Measurements from ENCODE around the gene ZNF423.
A peak's percentile ranks its signal among the peaks of the same experiment; 100 is the strongest.

Gene ZNF423

DNA sequence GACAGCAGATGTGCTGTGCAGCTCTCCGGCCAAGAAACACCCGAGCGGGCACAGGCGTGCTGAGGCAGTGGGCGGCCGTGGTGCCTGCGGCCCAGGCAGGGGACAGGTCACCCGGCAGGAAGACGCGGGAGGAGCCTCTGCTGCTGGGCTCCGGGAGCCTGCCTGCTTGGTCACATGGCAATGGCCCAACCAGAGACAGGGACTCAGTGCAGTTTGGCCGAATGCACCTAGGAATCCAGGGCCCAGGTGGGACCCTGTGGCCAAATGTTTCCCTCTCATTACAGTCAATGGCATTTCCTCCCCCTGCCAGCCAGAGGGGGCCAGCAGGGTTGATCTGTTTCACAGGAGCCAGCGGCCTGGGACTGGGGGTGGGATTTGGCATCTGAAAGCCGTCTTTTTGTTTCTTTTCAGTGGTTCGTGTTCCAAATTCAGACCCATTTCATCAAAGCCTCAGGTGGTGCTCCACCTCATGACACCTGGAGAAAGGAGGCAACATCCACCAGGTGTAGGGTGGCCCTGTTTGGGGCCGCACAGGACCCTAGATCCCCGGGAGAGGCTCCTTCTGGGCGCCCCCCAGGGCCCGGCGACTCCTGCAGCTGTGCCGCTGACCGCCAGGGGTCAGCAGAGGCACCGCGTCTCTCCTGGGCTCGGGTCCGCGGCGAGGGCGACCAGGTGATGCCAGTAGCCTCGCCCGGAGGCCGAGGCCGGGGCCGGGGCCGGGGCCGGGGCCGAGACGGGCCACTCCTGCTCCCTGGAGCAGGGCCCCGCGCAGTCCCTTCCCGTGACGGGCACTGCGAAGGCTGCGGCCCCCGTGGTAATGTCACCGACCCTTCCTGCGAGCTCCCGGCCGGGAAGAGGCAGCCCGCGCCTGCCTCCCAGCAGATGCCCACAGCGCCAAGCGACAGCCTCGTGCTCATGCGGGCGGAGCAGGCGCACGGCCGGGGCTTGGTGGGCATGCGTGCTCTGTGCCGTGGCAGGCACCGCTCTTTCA lies 363.8 kb downstream of the ZNF423 start:
- DNase-seq (ENCODE audit: low spot score) = peak; percentile 79

DNA sequence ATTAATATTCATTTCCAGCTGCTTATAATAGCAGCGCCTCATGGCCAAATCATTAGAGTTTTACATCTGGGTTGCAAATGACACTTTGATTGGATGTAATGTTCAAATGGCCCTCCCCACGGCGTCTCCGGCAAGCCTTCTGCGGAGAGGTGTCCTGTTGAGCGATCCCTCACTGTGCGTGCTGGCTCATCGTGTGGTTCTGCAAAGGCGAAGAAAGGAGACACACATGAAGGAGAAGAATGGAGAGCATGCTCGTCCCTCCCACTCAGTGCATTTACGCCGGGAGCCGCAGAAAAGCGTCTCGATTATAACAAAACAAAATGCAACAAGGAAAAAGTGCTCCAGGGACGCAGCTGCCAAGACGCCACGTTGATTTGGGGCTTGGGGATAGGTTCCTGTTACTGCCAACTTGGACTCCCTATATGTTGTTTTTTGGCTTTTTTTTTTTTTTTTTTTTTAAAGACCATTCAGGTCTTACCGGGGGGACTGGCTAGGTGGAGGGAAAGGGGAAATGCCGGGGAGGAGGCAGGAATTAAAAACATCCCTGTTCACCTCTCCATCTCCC lies 364.7 kb downstream of the ZNF423 start:
- no peak for DNase-seq (ENCODE audit: low spot score)

DNA sequence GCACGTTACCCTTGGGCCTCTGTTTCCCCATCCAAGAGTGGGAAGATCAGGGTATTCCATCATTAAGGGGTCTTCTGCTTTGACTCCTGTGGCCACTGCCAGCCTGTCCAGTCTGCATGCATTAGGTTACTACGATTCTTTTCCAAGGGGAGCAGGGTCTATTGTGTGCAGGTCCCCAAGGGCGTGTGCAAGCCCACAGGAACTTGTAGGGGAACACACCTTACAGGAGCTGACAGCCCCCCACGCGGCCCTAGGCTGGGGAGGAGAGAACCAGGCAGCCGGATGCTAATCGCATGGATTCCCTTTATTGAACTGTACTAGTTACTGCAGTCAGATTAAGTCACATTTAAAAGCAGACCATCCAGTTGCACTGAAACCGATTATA lies 365.6 kb downstream of the ZNF423 start:
- no peak for DNase-seq (ENCODE audit: low spot score)

DNA sequence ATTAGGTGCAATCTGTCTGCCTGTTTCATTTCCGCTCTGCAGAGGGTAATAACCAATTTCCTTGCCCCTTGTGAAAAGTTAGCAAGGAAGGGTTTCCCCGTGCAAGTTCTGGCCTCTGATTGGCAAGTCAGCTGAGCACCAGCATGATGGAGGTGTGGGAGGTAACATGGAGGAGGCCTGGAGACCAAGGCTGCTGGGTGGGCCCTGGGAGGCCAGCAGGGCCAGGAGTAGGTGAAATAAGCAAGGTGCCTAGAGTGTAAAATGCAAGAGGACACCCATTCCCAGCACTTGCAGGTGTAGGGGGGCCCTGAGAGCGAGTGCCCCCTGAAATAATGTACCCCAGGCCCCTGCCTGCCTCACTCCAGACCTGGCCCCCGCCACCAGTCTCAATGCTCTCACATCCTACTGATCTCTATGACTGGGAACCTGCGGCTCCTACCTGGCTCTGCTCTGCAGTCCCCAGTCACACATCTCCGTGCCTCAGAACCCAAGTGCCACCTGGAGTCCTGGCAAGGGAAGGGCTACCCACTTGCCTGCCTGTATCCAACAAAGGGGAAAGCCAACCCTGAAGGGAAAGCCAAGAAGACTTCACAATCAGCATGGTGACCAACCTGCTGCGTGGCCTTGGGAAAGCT lies 366.1 kb downstream of the ZNF423 start:
- no peak for DNase-seq (ENCODE audit: low spot score)

DNA sequence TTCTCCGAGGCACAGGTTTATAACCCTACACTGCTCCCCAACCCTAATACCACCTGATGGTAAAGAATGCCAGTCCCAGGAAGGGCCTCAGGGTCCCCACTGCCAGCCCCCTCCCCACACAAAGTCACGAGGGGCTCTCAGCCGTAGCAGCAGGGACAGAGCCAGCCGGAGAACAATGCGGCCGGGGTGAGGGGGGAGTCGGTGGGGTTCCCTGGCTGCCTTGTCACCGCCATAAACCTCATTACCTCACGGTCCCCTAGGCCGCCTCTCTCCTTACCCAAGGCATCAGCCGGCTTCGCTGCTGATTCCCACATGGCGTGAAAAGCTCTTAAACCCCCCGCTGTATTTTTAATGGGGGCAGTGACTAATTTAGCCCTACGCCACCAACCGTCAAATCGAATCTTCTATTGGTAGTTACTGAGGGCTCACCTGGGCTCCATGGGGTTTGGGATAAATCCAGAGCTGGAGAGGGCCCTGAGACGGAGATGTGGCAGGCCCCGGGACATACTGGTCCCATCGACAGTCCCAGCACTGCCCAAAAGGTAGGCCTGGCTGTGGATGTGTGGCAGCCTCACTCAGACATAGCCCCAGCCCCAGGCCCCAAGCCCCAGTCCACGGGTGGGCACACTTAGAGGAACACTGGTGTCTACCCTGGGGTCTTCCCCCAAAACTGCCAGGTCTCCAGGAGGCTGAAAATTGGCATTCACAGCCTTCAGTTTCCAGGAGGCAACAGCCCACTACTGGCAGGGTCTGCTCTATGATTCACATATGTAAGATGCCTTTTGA lies 367.0 kb downstream of the ZNF423 start:
- DNase-seq (ENCODE audit: low spot score) = no peak

DNA sequence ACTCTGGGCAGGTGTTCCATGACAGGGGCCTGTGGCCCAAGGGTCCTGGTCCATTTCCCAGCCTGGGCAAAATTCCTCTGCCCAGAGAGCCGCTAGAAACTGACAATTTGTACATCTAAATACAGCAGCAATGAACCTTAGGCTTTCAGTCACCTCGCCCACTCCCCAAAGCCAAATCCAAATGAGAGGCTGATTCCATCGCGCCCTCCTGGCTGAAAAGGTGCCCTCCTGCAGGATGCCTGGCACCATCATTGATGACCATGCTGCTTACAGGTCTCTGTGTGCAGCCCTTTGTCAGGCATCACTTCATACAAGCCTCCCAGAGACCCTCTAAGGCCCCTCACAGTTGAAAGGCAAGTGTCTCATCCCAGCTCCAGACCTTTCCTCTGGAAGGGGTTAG lies 367.6 kb downstream of the ZNF423 start:
- DNase-seq (ENCODE audit: low spot score) = no peak

DNA sequence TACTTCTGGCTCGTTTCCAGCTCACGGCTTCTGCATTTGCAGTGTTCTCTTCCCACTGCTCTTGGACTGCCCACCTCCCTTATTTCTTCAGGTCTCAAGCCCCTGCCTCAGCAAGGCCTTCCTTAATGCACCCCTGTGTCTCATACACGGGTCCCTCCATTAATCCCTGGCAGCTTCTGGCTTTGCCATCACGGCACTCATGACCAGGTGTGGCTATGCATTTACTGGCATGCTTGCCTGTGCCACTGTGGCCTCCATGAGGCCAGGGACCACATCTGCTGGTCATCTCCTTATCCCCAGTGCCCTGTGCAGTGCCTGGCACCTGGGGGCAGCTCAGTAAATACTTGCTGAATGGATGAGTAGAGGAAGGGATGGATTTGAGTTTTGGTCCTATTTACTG lies 368.2 kb downstream of the ZNF423 start:
- DNase-seq (ENCODE audit: low spot score) = no peak

DNA sequence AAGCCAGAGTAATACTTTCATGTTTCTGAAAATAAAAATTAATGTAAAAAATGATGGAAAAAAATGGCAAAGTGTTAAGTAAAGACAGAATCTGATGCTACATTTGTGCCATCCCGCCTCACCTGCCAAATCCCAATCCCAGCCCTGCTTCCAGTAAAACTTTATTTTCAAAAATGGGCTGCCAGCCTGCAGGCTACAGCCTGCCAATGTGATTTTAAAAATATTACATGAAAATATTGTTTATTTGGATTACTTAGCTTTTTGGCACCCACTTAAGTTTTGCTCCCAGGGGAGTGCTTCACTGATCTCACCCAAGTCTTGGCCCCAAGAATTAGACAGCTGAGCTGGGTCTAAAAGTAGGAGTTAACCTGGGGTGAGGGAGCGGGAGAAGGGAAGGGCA lies 369.5 kb downstream of the ZNF423 start:
- no peak for DNase-seq (ENCODE audit: low spot score)

DNA sequence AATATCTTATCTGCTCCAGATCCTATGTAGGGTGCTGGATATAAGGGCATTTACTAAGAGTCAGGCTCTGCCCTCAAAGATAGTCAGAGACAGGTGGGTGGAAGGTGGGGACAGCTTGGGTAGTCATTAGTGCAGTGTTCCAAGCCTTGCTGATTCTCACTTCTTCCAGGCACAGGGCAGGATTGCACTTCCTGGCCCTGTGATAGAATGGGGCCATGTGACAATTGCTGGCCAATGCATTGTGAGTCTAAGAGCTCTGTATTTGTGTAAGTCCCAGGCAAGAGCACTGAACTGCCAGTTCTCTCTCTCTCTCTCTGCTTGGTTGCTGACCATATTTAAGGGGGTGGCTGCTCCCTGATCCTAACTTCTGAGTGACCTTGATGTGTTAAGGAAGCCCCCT lies 370.2 kb downstream of the ZNF423 start:
- no peak for DNase-seq (ENCODE audit: low spot score)

DNA sequence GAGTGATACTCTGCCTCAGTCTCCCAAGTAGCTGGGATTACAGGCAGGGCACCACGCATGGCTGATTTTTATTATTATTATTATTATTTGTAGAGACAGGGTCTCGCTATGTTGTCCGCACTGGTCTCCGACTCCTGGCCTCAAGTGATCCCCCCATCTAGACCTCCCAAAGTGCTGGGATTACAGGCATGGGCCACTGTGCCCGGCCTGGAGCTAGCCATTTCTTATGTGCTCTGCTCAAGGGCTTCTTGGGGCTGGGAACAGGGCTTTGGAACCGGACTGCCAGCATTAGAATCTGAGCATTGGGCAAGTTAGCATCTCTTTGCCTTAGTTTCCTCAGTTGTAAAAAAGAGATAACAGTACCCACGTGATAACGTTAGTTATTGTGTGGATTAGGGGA lies 371.0 kb downstream of the ZNF423 start:
- DNase-seq (ENCODE audit: low spot score) = no peak

DNA sequence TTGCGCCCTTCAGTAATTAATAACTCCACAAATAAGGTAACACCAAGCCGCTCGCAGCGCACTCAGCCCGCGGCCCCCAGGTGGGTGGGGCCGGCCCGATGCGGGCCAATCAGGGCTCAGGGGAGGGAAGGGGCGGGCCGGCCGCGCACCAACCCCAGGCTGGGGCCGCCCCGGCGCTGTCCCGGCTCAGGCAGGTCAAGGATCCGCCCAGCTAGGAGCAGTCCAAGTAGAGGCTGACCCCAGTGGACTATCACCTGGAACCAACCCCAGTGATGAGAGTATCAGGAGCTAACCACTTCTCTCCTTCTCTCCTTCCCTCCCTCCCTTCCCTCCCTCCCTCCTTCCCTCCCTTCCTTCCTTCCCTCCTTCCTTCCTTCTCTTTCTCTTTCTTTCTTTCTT lies 371.5 kb downstream of the ZNF423 start:
- DNase-seq (ENCODE audit: low spot score) = peak; percentile 77

DNA sequence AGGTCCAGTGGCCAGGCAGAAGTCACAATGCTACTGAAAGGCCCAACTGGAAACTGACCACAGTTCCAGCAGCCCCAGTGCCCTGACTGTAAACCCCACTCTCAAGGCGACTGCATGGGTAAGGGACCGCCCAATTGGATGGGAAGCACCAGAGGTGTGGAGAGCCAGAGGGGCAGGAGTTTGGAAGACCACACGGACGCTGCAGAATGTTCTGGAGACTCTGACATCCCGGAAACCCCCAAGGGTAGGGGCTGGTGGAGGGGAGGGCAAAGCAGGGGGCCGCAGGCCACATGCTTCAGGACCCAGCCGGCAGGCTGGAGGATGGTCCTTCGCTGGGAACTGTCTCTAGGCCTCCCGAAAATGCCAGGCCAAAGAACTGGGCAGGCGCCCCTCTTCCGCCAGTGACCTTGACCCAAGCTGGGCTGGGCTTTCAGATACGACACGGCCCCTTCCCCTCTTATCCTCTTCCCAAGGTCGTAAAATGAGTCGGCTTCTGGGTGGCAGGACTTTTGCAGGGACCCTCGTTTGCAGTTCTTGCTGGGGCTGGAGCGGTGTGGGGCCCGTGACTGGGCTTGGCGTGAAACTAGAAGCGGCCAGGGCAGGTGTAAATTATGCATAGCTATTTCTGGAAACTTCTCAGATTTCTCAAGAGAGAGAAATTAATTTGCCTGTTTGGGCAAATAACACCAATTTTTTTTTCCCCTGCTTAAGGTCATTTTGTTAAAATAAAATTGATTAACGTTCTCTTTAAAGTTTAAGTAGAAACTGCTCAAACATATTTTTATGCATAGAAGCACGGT lies 372.1 kb downstream of the ZNF423 start:
- no peak for DNase-seq (ENCODE audit: low spot score)

DNA sequence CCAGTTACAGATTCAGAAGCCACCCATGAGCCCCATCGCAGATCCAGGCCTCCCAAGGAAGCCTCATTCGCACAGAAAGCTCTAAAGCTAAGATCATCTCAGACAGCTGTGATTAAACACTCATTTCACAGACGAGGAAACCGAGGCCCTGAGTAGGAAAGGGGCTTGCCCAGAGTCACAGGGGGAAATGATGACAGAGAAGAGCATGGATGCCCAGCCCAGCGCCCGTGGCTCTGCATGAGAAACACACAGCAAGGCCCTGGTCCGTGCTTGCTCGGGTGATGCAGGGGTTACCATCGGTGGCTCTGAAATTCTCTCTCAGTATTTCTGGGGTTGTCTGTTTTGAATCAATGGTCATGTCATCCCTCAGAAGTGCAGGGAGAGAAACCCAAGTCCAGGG lies 372.7 kb downstream of the ZNF423 start:
- DNase-seq (ENCODE audit: low spot score) = no peak

DNA sequence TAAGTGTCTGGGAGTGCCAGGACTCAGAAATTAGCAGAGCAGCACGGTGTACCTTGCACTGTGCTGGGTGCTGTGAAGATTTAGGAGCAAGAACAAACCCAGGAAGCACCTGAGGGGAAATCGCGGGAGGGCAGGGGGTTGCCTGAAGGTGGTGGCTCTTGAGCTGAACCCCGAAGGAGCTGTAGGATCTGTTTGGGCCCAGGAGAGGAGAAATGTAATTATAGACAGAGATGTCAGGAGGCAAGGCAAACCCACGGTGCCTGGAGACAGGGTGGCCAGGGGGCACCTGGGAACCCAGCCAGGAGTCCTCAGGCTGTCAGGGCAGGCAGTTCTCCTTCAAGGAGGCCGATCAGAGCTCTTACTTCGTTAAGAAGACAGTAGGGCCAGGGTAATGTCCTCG lies 373.2 kb downstream of the ZNF423 start:
- DNase-seq (ENCODE audit: low spot score) = no peak

DNA sequence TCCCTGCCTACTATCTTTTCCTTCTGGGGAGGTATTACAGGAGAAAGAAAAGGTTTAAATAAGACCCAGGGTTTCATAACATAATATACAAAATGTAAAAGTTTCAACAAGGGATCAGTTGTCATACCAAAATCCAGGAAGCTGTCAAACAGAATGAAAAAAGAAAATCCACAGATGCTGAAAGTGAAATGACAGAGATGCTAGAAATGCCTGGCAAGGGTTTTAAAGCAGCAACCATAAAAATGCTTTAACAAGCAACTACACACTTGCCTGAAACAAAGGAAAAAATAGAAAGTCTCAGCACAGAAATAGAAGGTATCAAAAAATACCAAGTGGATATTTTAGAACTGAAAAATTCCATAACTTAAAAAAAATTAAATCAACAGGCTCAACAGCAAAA lies 377.3 kb downstream of the ZNF423 start:
- DNase-seq (ENCODE audit: low spot score) = no peak

DNA sequence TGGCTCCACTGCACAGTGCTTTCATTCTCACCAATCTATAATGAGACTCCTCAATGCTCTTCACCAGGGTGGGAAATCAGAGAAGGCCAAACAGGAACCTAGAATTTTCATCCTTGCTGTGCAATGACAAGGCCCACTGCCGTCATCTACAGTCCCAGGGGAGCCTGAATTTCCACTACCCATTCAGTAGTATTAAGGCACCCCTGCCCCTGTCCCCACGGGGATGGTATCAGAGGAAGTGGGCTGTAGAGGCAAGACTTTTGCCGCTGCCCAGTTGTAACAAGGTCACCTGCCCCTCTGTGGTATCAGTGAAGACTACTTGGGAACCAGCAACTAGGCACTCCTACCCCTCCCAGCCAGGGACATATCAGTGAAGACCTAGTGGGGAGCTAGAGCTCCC lies 377.8 kb downstream of the ZNF423 start:
- DNase-seq (ENCODE audit: low spot score) = no peak

DNA sequence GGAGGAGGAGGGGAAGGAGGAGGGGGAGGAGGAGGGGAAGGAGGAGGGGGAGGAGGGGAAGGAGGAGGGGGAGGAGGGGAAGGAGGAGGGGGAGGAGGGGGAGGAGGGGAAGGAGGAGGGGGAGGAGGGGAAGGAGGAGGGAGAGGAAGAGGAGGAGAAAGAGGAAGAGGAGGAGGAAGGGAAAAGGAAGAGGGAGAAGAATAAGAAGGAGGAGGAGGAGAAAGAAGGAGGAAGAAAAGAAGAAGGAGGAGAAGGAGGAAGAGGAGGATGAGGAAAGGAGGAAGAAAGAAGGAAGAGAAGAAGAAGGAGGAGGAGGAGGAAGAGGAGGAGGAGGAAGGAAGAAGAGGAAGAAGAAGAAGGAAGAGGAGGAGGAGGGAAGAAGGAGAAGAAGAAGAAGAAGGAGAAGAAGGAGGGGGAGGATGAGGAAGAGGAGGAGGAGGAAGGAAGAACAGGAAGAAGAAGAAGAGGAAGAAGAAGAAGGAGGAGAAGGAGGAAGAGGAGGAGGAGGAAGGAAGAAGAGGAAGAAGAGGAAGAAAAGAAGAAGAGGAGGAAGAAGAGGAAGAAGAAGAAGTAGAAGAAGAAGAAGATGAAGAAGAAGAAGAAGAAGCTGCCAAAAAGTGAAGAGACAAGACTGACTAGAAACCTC lies 378.5 kb downstream of the ZNF423 start:
- no peak for DNase-seq (ENCODE audit: low spot score)

DNA sequence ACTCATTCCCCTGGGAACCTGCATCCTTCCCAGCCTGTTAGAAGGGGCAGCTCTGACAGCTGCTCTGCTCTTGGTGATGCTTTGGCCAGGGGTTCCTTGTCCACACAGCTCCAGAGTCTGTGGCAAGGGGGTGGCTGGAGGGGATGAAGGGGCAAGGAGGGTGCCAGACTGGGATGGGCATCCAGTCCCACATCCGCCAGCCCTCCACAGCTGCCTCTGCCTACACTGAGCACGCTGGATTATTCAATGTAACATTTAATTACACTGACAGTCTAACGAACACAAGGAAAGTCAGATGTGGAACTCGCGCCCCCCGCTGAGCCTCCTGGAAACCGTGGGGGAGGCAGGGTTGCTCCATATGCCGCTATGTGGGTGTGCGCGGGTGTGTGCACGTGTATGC lies 381.2 kb downstream of the ZNF423 start:
- DNase-seq (ENCODE audit: low spot score) = no peak

DNA sequence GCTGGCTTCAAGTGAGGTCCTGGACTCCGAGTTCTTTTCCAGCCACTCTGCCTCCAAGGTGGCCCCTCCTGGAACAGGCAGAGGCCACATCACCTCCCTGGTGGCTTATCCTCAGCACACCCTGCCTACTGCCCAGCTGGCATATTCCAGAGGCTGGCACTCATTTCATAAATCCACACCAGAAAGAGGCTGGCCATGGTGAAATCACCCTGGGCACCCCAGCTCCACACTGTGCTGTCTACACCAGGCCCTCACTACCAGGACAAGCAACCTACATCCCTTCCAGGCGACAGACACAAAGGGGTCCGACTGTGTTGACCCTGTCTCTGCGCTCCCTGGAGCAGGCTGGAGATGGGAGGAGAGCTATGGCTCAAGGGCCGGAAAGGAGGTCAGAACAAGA lies 382.1 kb downstream of the ZNF423 start:
- DNase-seq (ENCODE audit: low spot score) = no peak

DNA sequence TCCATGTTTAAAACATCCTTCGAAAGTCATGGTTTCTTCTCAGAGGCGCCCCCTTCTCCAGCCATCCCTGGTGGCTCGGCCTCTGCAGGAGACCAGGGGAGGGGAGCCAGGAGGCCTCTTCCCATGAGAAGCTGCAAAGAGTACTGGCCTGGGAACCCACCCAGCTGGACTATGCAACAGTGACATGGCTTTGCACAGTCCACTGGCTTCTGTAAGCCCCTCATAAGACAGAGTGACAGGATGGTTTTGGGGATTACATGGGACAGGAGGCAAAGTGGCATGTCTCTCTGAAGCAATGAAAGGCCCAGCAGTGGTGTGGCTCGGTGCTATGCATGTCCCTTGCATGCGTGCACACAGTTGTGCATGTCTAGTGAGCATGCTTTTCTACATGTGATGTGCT lies 382.8 kb downstream of the ZNF423 start:
- DNase-seq (ENCODE audit: low spot score) = no peak

DNA sequence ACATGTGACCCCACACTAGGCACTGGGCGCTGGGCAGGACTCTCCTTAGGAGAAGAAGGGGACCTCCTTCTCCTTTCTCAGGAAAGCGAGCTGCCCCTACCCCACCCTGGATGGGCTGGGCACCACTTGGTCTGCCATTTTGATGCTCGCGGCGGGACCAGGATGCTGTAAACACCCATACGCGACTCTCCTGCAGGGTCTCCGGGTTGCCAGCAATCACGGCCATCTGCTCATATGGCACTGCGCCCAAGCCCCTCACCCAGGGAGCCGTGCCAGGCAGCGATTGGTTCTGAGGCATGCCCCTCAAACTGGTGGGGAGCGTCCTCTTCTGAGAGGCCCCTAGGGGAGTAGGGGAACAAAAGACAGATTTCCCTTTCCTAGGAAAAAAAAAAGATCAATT lies 383.3 kb downstream of the ZNF423 start:
- DNase-seq (ENCODE audit: low spot score) = no peak

Measured in HuH-7 (cell line).